Keratinocyte (primary cell): ENCODE measurements around the gene ADGRB2. TPM values are rescaled to one million over a fixed set of nuclear protein-coding genes. Genes with fewer than 3 reads are reported as not detected.

Experiments used
- DNase-seq: peaks from one replicate; pipeline ENCODE4 v3.0.0-alpha.2; 2011; ENCODE audit warnings: low read depth, missing footprints, low spot score
- FAIRE-seq: peaks from 2 replicates; lab custom pipeline; 2011; peaks lifted over from hg19 to GRCh38; lab: Jason Lieb, UNC
- H2AFZ ChIP-seq: 2 replicates; pipeline ENCODE4 v1.6.0; 2012; ENCODE audit warnings: low read length, control low read depth, inconsistent platforms; ENCODE audit not compliant: control insufficient read depth
- H3K27ac ChIP-seq: 2 replicates; pipeline ENCODE4 v1.5.1; 2011; ENCODE audit warnings: low read length; ENCODE audit not compliant: control insufficient read depth, insufficient read depth
- H3K27me3 ChIP-seq: 3 replicates; pipeline ENCODE4 v1.6.0; 2011; ENCODE audit warnings: low read length; ENCODE audit not compliant: control insufficient read depth, insufficient read depth; ENCODE audit errors: extremely low read depth
- H3K36me3 ChIP-seq, 2 experiments: 2 replicates in 1 of 2; 3 replicates in 1 of 2; pipeline ENCODE4 v1.5.1; 2011; ENCODE audit warnings: low read length in 2 of 2, mild to moderate bottlenecking in 1 of 2; ENCODE audit not compliant: control insufficient read depth in 2 of 2, insufficient read depth in 2 of 2; ENCODE audit errors: extremely low read depth in 1 of 2
- H3K4me1 ChIP-seq: 3 replicates; pipeline ENCODE4 v1.5.1; 2011; ENCODE audit warnings: low read length; ENCODE audit not compliant: control insufficient read depth, insufficient read depth; ENCODE audit errors: extremely low read depth
- H3K4me2 ChIP-seq: 3 replicates; pipeline ENCODE4 v1.6.0; 2011; ENCODE audit warnings: low read depth, low read length; ENCODE audit not compliant: control insufficient read depth, insufficient read depth; ENCODE audit errors: extremely low read depth
- H3K4me3 ChIP-seq, 3 experiments: fragments of 200-600 bp in 1 of 3; sonication (generic) in 1 of 3; 2 replicates in 2 of 3; 3 replicates in 1 of 3; pipeline ENCODE4 v1.5.1; 2011 to 2016; ENCODE audit warnings: low read length in 3 of 3, mild to moderate bottlenecking in 3 of 3, control low read depth in 2 of 3, inconsistent platforms in 1 of 3, low read depth in 1 of 3, mixed read lengths in 1 of 3, mixed run types in 1 of 3, moderate library complexity in 1 of 3; ENCODE audit not compliant: control insufficient read depth in 2 of 3, insufficient read depth in 2 of 3; ENCODE audit errors: extremely low read depth in 1 of 3
- H3K79me2 ChIP-seq: 2 replicates; pipeline ENCODE4 v1.6.0; 2012; ENCODE audit warnings: low read length; ENCODE audit not compliant: control insufficient read depth, insufficient read depth
- H3K9ac ChIP-seq: 3 replicates; pipeline ENCODE4 v1.6.0; 2011; ENCODE audit warnings: low read length; ENCODE audit not compliant: control insufficient read depth, insufficient read depth; ENCODE audit errors: extremely low read depth
- H3K9me1 ChIP-seq: 3 replicates; pipeline ENCODE4 v1.6.0; 2011; ENCODE audit warnings: low read length; ENCODE audit not compliant: control insufficient read depth, insufficient read depth; ENCODE audit errors: extremely low read depth
- H3K9me3 ChIP-seq: 2 replicates; pipeline ENCODE4 v1.5.1; 2012; ENCODE audit warnings: low read depth, low read length; ENCODE audit not compliant: control insufficient read depth
- H4K20me1 ChIP-seq: 3 replicates; pipeline ENCODE4 v1.6.0; 2011; ENCODE audit warnings: low read length; ENCODE audit not compliant: control insufficient read depth, insufficient read depth; ENCODE audit errors: extremely low read depth
- EZH2 ChIP-seq: IDR thresholded peaks from one replicate; pipeline ENCODE4 v1.6.1; 2012; ENCODE audit warnings: inconsistent platforms, mild to moderate bottlenecking, low read length, moderate library complexity
- dilution Hi-C: fragments of 300-500 bp; cut with MboI; formaldehyde crosslinking; loops from one replicate; pipeline ENCODE4 v1.7.0; 2020; ENCODE audit warnings: low sequenced_read_pairs; ENCODE audit not compliant: extremely low pct_ligation_motif_present
- polyA plus RNA-seq, 5 experiments: library from polyadenylated mRNA; depleted of rRNA in 3 of 5; stranded (reverse) in 3 of 5; stranded (forward) in 1 of 5; unstranded in 1 of 5; fragments of >200 nt; gene quantifications; 1 replicate in 1 of 5; 2 replicates in 3 of 5; 3 replicates in 1 of 5; pipeline versions ENCODE4 v1.2.1 to v1.2.3, GENCODE V29; 2011 to 2012; ENCODE audit warnings: missing spikeins in 2 of 5, low read depth in 1 of 5, low replicate concordance in 1 of 5
- TF ChIP-seq, protein P1 (sequence below), 3 experiments: IDR thresholded peaks in 1 of 3; conservative IDR thresholded peaks in 1 of 3; optimal IDR thresholded peaks in 1 of 3; 2 replicates in 2 of 3; 3 replicates in 1 of 3; pipeline versions ENCODE3 to v1.5.1; 2011; ENCODE audit warnings: low read length in 3 of 3, mild to moderate bottlenecking in 3 of 3, moderate library complexity in 2 of 3, control low read depth in 1 of 3, inconsistent platforms in 1 of 3; ENCODE audit not compliant: insufficient read depth in 2 of 3; ENCODE audit errors: extremely low read depth in 1 of 3

Gene ADGRB2
- polyA plus RNA-seq, 1 donor (not counting 4 experiments of a cell fraction or from before 2014, with no cell fraction given) = 0.68 TPM

DNA sequence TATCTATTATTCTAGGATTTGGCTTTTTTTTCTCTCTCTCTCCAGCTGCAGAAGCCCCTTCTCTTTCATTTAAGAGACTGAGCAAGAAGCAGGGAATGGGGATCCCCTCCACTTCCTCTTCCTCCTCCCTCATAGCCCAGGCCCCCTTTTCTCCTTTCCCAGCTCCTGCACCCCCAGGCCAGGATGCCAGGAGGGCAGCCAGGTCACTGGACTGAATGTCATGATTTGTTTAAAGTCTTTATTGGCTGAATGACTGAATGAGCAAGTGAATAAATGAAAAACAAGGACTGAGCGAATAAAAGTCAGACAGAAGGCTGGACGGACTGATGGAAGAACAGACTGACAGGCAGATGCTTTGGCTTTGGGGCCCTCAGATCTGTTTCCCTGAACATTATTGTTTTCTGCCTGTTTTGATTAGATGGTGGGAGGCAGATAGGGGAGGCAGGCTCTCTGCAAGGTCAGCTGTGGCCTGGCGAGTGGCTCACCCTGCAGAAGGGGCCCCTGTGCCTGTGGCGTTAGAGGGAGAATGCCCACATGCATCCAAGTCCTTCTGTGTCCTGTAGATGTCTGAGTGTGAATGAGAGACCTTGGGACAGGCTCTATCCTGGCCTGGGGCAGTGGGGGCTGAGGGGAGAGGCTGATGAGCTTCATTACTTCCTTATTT lies 20.3 kb upstream of the ADGRB2 start:
- FAIRE-seq (no peak), DNase-seq (no peak)
- H3K27ac ChIP-seq = no peak overlapping the region
- TF ChIP-seq, protein P1, sequence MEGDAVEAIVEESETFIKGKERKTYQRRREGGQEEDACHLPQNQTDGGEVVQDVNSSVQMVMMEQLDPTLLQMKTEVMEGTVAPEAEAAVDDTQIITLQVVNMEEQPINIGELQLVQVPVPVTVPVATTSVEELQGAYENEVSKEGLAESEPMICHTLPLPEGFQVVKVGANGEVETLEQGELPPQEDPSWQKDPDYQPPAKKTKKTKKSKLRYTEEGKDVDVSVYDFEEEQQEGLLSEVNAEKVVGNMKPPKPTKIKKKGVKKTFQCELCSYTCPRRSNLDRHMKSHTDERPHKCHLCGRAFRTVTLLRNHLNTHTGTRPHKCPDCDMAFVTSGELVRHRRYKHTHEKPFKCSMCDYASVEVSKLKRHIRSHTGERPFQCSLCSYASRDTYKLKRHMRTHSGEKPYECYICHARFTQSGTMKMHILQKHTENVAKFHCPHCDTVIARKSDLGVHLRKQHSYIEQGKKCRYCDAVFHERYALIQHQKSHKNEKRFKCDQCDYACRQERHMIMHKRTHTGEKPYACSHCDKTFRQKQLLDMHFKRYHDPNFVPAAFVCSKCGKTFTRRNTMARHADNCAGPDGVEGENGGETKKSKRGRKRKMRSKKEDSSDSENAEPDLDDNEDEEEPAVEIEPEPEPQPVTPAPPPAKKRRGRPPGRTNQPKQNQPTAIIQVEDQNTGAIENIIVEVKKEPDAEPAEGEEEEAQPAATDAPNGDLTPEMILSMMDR (optimal IDR thresholded peaks at IDR 0.05 in 1 of 3, IDR thresholded peaks at IDR 0.05 in 1 of 3, conservative IDR thresholded peaks at IDR 0.05 in 1 of 3; ENCODE audit: extremely low read depth in 1 of 3, insufficient read depth in 2 of 3, low read length in 3 of 3) = no peak
- TF ChIP-seq EZH2 = no peak
- no peaks in the 10 kb centered on the region for H4K20me1 ChIP-seq
- H3K4me3 ChIP-seq = no peak overlapping the region
- no peaks in the 10 kb centered on the region for H3K27me3 ChIP-seq
- peaks cover 10% of the 10 kb centered on the region for H3K4me1 ChIP-seq
- no peaks in the 10 kb centered on the region for H3K79me2 ChIP-seq
- no peak overlapping the region for H3K4me2 ChIP-seq
- no peak overlapping the region for H2AFZ ChIP-seq
- dilution Hi-C loops = no loop called here
- no peaks in the 10 kb centered on the region for H3K9me1 ChIP-seq
- H3K9ac ChIP-seq = no peak overlapping the region
- no peaks in the 10 kb centered on the region for H3K9me3 ChIP-seq
- H3K36me3 ChIP-seq = no peaks in the 10 kb centered on the region

- Histone ChIP-seq H3K27me3 (no peaks in the 10 kb centered on the region), H3K9ac (no peak overlapping the region), H3K36me3 (no peaks in the 10 kb centered on the region), H3K9me1 (no peaks in the 10 kb centered on the region), H3K79me2 (no peaks in the 10 kb centered on the region), H2AFZ (no peak overlapping the region), H3K27ac (no peak overlapping the region), H3K9me3 (no peaks in the 10 kb centered on the region), H4K20me1 (no peaks in the 10 kb centered on the region), H3K4me2 (no peak overlapping the region), H3K4me3 (no peak overlapping the region), H3K4me1 (peaks cover 8% of the 10 kb centered on the region)
- dilution Hi-C loops = no loop called here
- DNase-seq (no peak), FAIRE-seq (no peak)
- TF ChIP-seq EZH2 = no peak
- TF ChIP-seq, protein P1 (optimal IDR thresholded peaks at IDR 0.05 in 1 of 3, IDR thresholded peaks at IDR 0.05 in 1 of 3, conservative IDR thresholded peaks at IDR 0.05 in 1 of 3; ENCODE audit: extremely low read depth in 1 of 3, insufficient read depth in 2 of 3, low read length in 3 of 3) = no peak
These were observed 19.7 kb upstream of the ADGRB2 start for GRCh38 chr1:31783846-31784245.
